HG03196 (cell line): ENCODE measurements around the gene NECTIN1.
"Not testable (repeated sequence)": the region's sequence is repeated elsewhere in the genome, so short reads cannot be mapped to it uniquely, and the experiment has no call there.

ENCODE experiments used
- ATAC-seq: cut with Tn5 transposase; IDR thresholded peaks from one replicate; pipeline ENCODE4 v1.9.1; 2021; ENCODE audit not compliant: unreplicated experiment

The NECTIN1 gene

DNA sequence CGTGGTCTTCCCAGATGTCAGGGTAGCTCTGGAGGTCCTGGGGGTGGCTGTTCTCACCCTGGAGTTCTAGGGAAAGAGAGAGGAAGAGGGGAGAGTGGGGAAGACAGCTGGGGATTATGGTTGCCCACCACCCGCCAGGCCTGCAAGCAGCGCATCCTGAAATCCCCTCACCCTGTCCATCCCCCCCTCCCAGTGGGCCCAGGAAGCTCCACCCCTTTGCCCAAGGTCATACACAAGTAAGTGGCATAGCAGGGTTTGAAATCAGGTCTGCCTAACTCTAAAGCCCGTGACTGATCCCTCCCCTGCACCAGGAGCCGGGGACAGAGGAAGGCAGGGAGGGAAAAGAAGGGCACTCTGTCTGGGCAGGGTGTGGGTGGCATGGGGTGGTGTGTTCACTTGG is 105.3 kb downstream of the NECTIN1 start:
- ATAC-seq, result no peak

GRCh38 chr11:119622454-119623143 is 106.4 kb downstream of the NECTIN1 start:
- ATAC-seq, result no peak

- peak; percentile 38 for ATAC-seq
Measured at GRCh38 chr11:119619665-119620064, 109.3 kb downstream of the NECTIN1 start.

- no peak for ATAC-seq
Measured at GRCh38 chr11:119618208-119618909, 110.6 kb downstream of the NECTIN1 start.

DNA sequence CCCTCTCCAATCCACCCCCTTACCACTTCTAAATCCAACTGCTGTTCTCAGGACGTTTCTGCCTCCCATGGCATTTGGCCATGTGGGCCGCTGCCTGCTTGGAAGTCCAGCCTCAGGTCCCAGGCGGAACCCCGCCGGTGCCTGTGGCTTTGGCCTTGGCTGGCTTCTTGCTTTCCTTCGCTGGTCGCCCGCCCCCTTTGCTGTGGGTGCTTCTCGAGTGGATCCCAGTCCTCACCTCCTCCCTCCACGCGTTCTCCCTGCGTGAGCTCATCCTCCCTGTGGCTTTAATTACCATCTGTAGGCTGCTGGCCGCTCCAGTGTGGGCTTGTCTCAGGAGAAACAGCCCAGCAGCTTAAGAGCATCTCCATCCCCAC is 111.7 kb downstream of the NECTIN1 start:
- no peak for ATAC-seq

GRCh38 chr11:119616586-119617339 is 112.2 kb downstream of the NECTIN1 start:
- ATAC-seq, result no peak

DNA sequence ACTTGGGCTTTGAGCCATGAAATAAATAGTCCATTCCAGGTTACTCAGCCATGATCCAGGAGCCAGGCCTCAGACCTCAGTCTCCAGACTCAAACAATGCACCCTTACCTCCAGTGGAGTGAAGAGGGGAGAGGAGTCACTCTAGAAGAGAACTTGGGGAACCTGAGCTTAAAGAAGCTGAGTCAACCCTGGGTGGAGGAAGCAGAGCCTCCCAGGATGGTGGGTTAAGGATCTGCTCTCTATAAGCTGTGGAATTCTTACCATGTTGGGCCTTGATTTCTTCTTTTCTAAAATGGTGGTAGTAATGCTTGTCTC is 113.2 kb downstream of the NECTIN1 start:
- ATAC-seq, result no peak

DNA sequence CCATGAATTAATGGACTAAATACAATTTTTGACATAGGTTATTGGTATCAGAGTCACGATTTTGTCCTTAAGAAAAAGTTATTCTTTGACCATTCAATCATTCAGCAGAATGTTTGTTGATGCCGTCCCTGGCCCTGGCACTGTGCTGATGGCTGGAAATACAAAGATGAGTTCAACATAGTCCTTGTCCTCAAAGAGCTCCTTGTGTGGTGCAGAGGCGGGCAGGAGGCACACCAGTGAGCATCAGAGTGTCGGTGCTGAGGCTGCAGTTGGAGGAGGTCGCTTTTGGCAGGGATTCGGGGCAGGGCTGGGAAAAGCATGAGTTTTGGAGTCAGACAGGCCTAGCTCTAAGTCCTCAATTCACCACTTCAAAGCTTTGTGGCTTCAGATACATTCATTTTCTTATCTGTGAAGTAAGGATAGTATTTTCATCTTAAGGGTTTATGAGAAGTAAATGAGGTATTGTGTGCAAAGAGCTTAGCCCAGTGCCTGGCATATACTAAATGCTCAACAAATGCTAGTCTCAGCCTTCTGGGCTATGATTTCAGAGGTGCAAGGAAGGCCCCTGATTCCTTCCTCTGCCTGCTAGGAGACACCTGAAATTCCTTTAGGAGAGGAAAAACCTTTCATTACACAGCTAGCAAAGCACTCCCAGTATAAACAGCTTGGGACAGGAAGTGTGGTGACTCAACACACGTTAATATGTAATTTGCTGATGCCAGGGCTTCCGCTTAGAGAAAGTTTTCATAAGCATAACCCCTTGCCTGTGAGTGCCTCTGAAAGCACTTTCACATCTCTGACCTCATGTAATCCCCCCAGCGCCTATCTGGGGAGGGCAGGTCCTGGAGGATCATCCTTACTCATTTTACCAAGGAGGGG is 113.8 kb downstream of the NECTIN1 start:
- peak; percentile 59 for ATAC-seq

DNA sequence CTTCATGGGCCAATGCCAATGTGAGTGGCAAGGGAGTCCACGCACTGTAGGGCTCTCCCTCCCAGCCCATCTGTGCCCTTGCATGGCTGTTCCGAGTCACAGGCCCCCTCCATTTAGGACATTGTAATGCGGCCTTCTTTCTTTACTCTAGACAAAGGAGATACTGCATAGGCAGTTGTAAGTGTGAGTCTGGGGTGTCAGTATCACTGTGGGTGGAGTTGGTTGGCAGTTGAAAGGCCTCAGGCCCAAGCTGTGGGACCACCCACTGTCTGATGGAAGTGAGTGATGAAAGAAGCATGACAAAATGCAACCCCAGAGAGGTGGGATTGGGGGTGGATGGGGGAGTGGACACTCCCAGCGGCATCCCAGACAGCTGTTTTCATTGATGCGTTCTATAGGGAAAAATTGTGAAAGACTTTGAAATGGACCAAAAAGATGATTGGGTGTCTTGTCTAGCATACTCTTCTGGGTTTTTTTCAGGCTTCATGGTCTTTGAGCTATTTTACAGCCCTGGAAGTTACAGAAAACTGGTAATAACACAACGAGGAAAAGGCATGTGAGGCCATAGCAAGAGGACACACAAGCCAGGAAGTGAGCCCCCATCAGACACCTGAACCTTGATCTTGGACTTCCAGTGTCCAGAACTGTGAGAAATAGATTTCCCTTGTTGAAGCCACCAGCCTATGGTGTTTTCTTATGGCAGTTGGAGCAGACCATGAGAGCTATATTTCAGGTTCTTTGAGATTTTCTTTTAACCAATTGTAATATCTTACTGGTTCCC is 114.6 kb downstream of the NECTIN1 start:
- ATAC-seq, result no peak

- no peak for ATAC-seq
Measured at GRCh38 chr11:119612814-119613213, 116.2 kb downstream of the NECTIN1 start.

GRCh38 chr11:119610836-119611426 is 118.1 kb downstream of the NECTIN1 start:
- ATAC-seq, result no peak

GRCh38 chr11:119608781-119609180 is 120.2 kb downstream of the NECTIN1 start:
- no peak for ATAC-seq

GRCh38 chr11:119608201-119608600 is 120.8 kb downstream of the NECTIN1 start:
- no peak for ATAC-seq

DNA sequence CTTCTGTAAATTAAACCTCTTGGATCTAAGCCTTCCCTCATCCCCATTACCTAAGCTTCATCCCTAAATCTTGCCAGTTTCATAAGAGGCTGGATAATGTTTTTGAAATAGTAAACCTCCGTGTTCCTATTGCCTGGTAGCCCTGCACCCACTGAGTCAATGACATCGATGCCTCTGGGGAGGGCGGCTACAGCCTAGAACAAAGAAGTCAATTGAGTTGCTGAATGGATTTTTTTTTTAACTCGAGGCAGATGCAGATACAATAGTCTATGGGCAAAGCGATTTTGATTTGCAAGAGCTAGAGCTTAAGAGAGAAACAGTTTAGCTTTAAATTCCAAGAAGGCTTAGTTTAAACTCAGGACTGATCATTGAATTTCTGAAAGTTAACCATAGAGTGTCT is 121.3 kb downstream of the NECTIN1 start:
- ATAC-seq, result no peak

DNA sequence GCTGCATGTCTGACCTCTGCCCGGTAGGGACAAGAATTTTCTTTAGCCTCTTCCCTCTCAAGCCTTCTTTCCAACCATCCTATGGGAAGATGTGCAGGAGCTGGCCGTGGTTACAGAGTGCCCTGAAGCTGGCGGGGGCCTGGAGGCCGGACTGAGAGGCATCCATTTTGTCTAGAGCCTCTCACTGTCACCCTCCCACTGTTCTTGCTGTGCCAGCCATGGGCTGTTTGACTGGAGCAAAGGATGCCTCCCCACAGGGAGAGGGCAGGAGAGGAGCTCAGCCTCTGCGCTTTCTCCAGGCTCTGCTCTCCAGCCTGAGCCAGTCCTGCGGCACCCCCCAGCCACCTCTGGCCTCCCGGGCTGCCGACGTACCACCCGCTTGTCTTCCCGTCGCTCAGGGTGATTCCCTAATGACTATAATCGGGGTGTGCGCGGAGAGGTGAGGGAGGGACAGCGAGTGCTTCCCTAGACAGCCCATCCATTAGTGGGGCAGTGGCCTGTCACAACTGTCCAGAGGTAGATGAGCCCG is 123.8 kb downstream of the NECTIN1 start:
- no peak for ATAC-seq

DNA sequence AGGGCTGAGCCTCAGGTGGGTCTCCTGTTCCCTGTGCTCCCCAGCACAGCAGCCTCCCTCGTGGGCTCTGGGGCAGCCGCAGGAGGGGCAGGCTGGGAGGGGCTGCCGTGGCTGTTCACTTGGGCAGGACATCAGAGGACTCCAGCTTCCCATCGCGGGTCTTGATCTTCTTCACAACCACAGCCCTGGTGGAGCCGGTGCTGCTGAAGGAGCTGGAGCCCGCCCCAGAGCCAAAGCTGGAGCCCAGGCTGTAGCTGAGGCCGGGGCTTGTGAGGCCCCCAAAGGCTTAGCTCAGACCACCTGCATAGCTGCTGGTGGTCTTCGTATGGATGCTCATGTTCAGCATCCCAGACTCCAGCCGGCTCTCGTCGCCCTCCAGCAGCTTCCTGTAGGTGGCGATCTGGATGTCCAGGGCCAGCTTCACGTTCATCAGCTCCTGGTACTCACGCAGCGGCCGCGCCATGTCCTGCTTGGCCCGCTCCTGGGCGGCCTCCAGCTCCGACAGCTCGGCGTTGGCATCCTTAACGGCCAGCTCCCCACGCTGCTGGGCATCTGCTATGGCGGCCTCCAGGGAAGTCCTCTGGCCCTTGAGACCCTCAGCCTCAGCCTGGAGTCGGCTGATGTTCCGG is 126.1 kb downstream of the NECTIN1 start:
- ATAC-seq, result no peak

GRCh38 chr11:119599864-119600541 is 129.0 kb downstream of the NECTIN1 start:
- no peak for ATAC-seq

DNA sequence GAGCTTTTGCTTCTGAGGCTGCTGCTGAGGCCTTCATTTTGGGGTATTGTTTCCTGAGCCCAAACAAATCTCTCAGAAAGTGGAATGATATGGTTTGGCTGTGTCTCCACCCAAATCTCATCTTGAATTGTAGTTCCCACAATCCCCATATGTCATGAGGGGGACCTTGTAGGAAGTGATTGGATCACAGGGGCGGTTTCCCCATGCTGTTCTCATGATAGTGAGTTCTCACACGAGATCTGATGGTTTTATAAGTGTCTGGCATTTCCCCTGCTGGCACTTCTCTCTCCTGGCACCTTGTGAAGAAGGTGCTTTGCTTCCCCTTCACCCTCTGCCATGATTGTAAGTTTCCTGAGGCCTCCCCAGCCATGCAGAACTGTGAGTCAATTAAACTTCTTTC is 133.1 kb downstream of the NECTIN1 start:
- not testable (repeated sequence) for ATAC-seq
